Type B pancreatic cell (in vitro differentiated cells): ENCODE data around the gene GLDN. TPM values are rescaled to one million over a fixed set of nuclear protein-coding genes. Genes with fewer than 3 reads are reported as not detected.

Source experiments
- DNase-seq: peaks from one replicate; pipeline ENCODE4 v3.0.0; 2021; ENCODE audit warnings: mixed read lengths; ENCODE audit not compliant: unreplicated experiment; ENCODE audit errors: extremely low spot score
- H3K27ac Mint-ChIP-seq: 2 replicates; pipeline ENCODE4 v1.8.0; 2021; ENCODE audit warnings: mild to moderate bottlenecking, mixed read lengths
- H3K27me3 Mint-ChIP-seq: 2 replicates; pipeline ENCODE4 v1.8.0; 2021; ENCODE audit warnings: mixed read lengths
- H3K36me3 Mint-ChIP-seq: 2 replicates; pipeline ENCODE4 v1.8.0; 2021; ENCODE audit warnings: mixed read lengths
- H3K4me1 Mint-ChIP-seq: one replicate; pipeline ENCODE4 v1.8.0; 2021; ENCODE audit warnings: mixed read lengths; ENCODE audit not compliant: unreplicated experiment
- H3K4me3 Mint-ChIP-seq: 2 replicates; pipeline ENCODE4 v1.8.0; 2021; ENCODE audit warnings: mild to moderate bottlenecking, mixed read lengths
- H3K9me3 Mint-ChIP-seq: 2 replicates; pipeline ENCODE4 v1.8.0; 2021; ENCODE audit warnings: mixed read lengths
- CTCF ChIP-seq: fragments of 200-600 bp; sonication (generic); conservative IDR thresholded peaks from 2 replicates; pipeline ENCODE4 v1.5.0; 2021; ENCODE audit warnings: antibody characterized with exemption, mild to moderate bottlenecking
- total RNA-seq: library from RNA; stranded (reverse); gene quantifications from 2 replicates; pipeline ENCODE4 v1.2.1, GENCODE V29; 2021; ENCODE audit warnings: low replicate concordance

Gene GLDN
- total RNA-seq, 1 donor from 2014 or later = 0.68 TPM

DNA sequence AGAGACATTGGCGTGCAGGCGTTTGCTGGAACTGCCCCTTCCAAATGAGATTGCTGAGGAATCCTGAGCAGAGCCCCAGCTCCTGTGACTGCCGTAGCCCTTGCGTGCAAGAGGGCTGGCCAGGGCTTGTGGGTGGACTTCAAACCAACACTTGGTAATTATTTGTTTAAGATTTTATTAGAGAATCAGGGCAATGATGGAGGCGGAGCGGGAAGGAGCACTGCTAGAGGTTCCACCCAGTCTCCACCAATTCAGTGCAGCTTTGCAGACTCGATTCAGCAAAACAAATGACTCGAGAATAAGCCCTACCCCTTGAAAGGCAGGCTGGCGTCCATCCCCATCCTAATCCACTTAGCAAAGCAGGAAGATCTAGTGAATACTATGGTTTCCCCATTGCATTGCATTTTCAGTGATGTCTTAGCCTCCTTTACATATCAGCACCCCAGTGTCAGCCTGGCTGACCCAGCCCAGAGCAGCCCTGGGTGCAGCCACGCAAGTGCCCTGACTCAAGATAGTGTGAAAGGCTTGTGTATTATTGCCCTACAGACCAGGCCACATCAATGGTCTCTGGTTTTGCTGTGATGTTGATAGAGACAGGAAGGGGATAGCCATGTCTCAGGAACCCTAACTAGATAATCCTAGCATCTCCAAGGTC is 26.0 kb downstream of the GLDN start:
- Mint-ChIP-seq H3K27me3 (no peaks in the 10 kb centered on the region), H3K27ac (no peak overlapping the region)

DNA sequence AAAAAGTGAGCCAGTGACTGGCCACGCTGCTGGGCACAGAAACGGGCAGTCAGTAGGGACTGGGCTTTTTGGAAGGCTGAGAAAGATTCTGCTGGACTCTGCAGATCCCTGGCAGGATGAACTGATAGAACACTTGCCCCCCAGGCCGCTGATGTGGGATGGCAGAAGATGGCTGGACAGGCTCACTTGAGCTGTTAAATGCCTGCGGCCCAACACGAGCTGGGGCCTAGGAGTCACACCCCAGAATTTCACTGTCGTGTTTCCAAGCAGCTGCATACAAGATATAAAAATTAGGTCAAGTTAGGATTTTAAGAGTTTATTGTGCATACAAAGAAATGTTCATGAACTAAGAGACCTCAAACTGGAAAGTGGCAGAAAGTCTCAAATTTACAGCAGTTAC is 26.9 kb downstream of the GLDN start:
- Mint-ChIP-seq H3K4me3 (no peak overlapping the region), H3K27me3 (no peaks in the 10 kb centered on the region), H3K4me1 (peaks cover 6% of the 10 kb centered on the region), H3K27ac (no peak overlapping the region), H3K36me3 (no peaks in the 10 kb centered on the region), H3K9me3 (no peaks in the 10 kb centered on the region)
- no peak for DNase-seq
- TF ChIP-seq CTCF = no peak

More for the DNA sequence above, 26.0 kb downstream of the GLDN start:
- H3K36me3 Mint-ChIP-seq = no peaks in the 10 kb centered on the region
- TF ChIP-seq CTCF = no peak
- no peak for DNase-seq
- H3K9me3 Mint-ChIP-seq = no peaks in the 10 kb centered on the region
- H3K4me3 Mint-ChIP-seq = no peak overlapping the region
- H3K4me1 Mint-ChIP-seq = peaks cover 6% of the 10 kb centered on the region

DNA sequence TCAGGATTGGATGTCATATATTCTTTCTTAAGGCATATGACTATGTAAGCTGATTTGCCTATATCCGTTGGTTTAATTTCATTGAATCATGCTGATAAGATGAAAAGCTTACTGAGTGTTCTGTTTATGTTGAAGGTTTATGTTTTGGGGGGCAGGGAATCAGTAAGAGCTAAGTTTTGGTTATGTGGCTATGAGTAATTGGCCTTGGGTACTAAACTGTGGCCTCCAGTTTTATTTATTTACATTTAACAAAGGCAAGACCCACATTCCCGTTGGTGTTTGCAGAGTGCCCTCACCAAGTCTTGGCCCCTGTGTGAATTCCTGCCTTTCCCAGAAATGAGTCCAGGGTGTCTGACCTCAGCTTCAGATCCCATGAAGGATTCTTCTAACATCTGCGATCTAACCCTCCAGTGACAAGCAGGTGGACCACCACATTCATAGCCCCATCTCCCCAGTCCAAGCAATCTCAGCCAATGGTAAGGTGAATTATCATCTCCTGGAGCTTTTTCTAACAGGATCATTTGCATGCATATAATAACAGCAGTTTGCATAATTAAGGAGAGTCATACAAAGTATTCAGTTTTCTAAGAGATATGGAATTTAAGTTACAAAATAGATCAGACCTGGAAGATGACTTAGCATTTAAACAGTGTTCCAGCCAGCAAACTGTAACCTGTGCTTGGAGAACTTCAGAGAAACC is 27.4 kb downstream of the GLDN start:
- Mint-ChIP-seq H3K27ac (no peak overlapping the region), H3K4me1 (peaks cover 6% of the 10 kb centered on the region), H3K4me3 (no peak overlapping the region), H3K9me3 (no peaks in the 10 kb centered on the region), H3K36me3 (no peaks in the 10 kb centered on the region), H3K27me3 (no peaks in the 10 kb centered on the region)
- DNase-seq = no peak
- TF ChIP-seq CTCF = no peak

- Mint-ChIP-seq H3K4me1 (peaks cover 6% of the 10 kb centered on the region), H3K27me3 (no peaks in the 10 kb centered on the region), H3K4me3 (no peak overlapping the region), H3K36me3 (no peaks in the 10 kb centered on the region), H3K9me3 (no peaks in the 10 kb centered on the region), H3K27ac (no peak overlapping the region)
- DNase-seq = no peak
- TF ChIP-seq CTCF = no peak
Observed at GRCh38 chr15:51369451-51369761, 28.0 kb downstream of the GLDN start.

DNA sequence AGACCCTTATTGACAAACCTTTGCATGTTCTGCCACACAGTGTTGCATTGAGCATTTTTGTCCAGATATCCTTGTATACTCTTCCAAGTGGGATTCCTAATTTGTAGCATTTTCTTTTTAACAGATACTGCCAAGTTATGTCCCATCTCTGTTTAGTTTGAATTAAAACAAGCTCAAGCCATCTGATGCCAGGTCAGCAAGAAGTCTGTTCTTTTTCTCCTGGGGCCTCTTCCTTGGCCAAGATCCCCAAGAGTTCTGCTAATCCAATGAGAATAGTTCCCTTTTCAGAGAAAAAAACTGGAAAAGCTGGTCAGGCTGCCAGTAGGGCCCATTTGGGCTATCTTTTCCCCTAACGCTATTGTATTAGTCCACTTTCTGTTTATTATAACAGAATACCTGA is 29.8 kb downstream of the GLDN start:
- no peaks in the 10 kb centered on the region for H3K27me3 Mint-ChIP-seq
- peaks cover under 1% of the 10 kb centered on the region for H3K4me1 Mint-ChIP-seq
- no peak for DNase-seq
- no peak overlapping the region for H3K27ac Mint-ChIP-seq
- H3K36me3 Mint-ChIP-seq = no peaks in the 10 kb centered on the region
- no peak for TF ChIP-seq CTCF
- no peaks in the 10 kb centered on the region for H3K9me3 Mint-ChIP-seq
- H3K4me3 Mint-ChIP-seq = no peak overlapping the region
